HepG2 (cell line): Measurements from ENCODE around the gene CHTF8. TPM values are rescaled to one million over a fixed set of nuclear protein-coding genes. Genes with fewer than 3 reads are reported as not detected.

Experiments used
- CCDC6 ChIP-seq: sonication (generic); formaldehyde crosslinking; IDR thresholded peaks from 2 replicates; pipeline ENCODE4 v1.8.1; 2022; ENCODE audit warnings: mild to moderate bottlenecking, missing genetic modification reagents, moderate library complexity
- FOXJ3 ChIP-seq: sonication (generic); formaldehyde crosslinking; IDR thresholded peaks from 2 replicates; pipeline ENCODE4 v1.4.0; 2020; ENCODE audit warnings: missing genetic modification reagents, mild to moderate bottlenecking, borderline replicate concordance
- HNRNPK ChIP-seq: fragments of 200-400 bp; formaldehyde crosslinking; IDR thresholded peaks from 2 replicates; pipeline ENCODE4 v1.6.1; 2018; ENCODE audit warnings: low read length, low read depth, moderate library complexity, mild to moderate bottlenecking; ENCODE audit not compliant: poor library complexity, severe bottlenecking
- HOXA3 ChIP-seq: sonication (generic); formaldehyde crosslinking; IDR thresholded peaks from 2 replicates; pipeline ENCODE4 v1.5.0; 2020; ENCODE audit warnings: missing genetic modification reagents
- MYC ChIP-seq: sonication (generic); formaldehyde crosslinking; IDR thresholded peaks from 2 replicates; pipeline ENCODE4 v1.9.0; 2021; ENCODE audit warnings: missing genetic modification reagents, borderline replicate concordance
- NCOA5 ChIP-seq: sonication (generic); formaldehyde crosslinking; IDR thresholded peaks from 2 replicates; pipeline ENCODE4 v1.4.0; 2020; ENCODE audit warnings: missing genetic modification reagents
- POLR2AphosphoS2 ChIP-seq: IDR thresholded peaks from 2 replicates; pipeline ENCODE4 v1.6.1; 2011; ENCODE audit warnings: low read depth, low read length, improper control_type of control experiment
- RAD51 ChIP-seq: fragments of 450-650 bp; IDR thresholded peaks from 2 replicates; pipeline ENCODE4 v1.6.1; 2016; ENCODE audit warnings: borderline replicate concordance
- RERE ChIP-seq: IDR thresholded peaks from 2 replicates; pipeline ENCODE4 v1.6.1; 2016; ENCODE audit warnings: low read depth, missing genetic modification reagents, missing compliant biosample characterization
- TEAD3 ChIP-seq: optimal IDR thresholded peaks from 2 replicates; pipeline ENCODE3; 2016; ENCODE audit warnings: borderline replicate concordance
- U2AF2 ChIP-seq: fragments of 200-400 bp; formaldehyde crosslinking; IDR thresholded peaks from 2 replicates; pipeline ENCODE4 v1.6.1; 2017; ENCODE audit warnings: low read depth, mild to moderate bottlenecking, low read length
- ZMAT3 ChIP-seq: sonication (generic); formaldehyde crosslinking; conservative IDR thresholded peaks from 2 replicates; pipeline ENCODE4 v1.7.0; 2021; ENCODE audit warnings: missing genetic modification reagents
- ZNF275 ChIP-seq: sonication (generic); formaldehyde crosslinking; IDR thresholded peaks from 2 replicates; pipeline ENCODE4 v1.8.0; 2022; ENCODE audit warnings: missing genetic modification reagents, mild to moderate bottlenecking, inconsistent platforms, borderline replicate concordance
- ZNF281 ChIP-seq: sonication (generic); formaldehyde crosslinking; IDR thresholded peaks from 2 replicates; pipeline ENCODE4 v1.4.0; 2020; ENCODE audit warnings: missing genetic modification reagents, borderline replicate concordance
- ZNF839 ChIP-seq: sonication (generic); formaldehyde crosslinking; IDR thresholded peaks from 2 replicates; pipeline ENCODE4 v1.4.0; 2020; ENCODE audit warnings: missing genetic modification reagents, mild to moderate bottlenecking, borderline replicate concordance
- polyA plus RNA-seq, 8 experiments: library from polyadenylated mRNA; depleted of rRNA in 3 of 8; stranded (reverse) in 7 of 8; unstranded in 1 of 8; fragments of >200 nt; fragmentation: Illumina TruSeq in 4 of 8; extraction: Trizol in 4 of 8; gene quantifications; 2 replicates each; pipeline versions ENCODE4 v1.2.1 to v1.2.3, GENCODE V29; 2011 to 2016; ENCODE audit warnings: low read depth in 4 of 8, missing spikeins in 1 of 8, mixed read lengths in 1 of 8; ENCODE audit not compliant: insufficient read depth in 1 of 8
- total RNA-seq, 5 experiments: library from RNA; depleted of rRNA; stranded (reverse); fragments of >200 nt; fragmentation: Illumina TruSeq; extraction: Trizol; gene quantifications; 2 replicates each; pipeline ENCODE4 v1.2.3, GENCODE V29; 2016; ENCODE audit warnings: low read depth in 1 of 5
- TF ChIP-seq, protein P1 (sequence below): sonication (generic); formaldehyde crosslinking; IDR thresholded peaks from 2 replicates; pipeline ENCODE4 v1.4.0; 2020; ENCODE audit warnings: missing genetic modification reagents

Gene CHTF8
- total and polyA plus RNA-seq, 2 of the 13 experiments (the other 11 are each of a cell fraction or from before 2014, with no cell fraction given) = 37.2 to 67.5 TPM

DNA sequence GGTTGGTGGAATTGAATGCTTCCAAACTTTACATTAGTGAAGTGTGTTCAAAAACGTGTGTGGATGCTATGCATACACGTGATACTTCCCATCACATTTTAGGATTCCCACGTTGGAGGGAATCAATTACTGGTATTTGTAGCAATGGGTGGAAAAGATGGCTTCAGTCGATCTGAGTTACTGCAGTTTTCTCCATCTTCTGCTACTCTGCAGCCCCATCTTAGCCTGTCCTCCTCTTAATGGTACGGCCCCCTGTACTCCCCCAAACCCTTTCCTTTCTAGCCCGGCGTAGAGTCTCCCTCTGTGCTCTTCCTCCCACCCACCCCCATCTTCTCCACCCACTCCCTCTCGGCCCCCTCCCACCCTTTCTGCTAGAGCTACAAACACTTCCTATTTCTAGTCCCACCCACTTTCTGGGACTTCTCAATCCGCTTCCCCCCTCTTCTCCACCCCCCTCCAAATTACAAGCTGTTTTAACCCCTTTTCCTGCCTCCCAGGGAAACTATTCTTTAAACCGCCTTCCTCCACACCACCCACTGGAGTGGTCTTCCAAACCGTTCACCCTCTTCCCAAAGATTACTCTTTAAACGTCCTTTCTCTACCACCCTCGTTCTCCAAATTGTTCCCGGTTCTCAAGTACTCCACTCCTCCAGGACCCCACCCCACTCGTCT is 1.1 kb downstream of the CHTF8 start (continued):
- TF ChIP-seq TEAD3 (CRISPR knock-in tag) = no peak
- TF ChIP-seq, protein P1, sequence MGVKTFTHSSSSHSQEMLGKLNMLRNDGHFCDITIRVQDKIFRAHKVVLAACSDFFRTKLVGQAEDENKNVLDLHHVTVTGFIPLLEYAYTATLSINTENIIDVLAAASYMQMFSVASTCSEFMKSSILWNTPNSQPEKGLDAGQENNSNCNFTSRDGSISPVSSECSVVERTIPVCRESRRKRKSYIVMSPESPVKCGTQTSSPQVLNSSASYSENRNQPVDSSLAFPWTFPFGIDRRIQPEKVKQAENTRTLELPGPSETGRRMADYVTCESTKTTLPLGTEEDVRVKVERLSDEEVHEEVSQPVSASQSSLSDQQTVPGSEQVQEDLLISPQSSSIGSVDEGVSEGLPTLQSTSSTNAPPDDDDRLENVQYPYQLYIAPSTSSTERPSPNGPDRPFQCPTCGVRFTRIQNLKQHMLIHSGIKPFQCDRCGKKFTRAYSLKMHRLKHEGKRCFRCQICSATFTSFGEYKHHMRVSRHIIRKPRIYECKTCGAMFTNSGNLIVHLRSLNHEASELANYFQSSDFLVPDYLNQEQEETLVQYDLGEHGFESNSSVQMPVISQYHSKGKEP (CRISPR knock-in tag) = no peak
- 0 out of 2 replicates have a peak, but pooled peaks have one; percentile 65 for TF ChIP-seq ZNF275 (CRISPR knock-in tag)
- TF ChIP-seq FOXJ3 (CRISPR knock-in tag) = no peak
- TF ChIP-seq ZMAT3 (CRISPR knock-in tag) = peak; percentile 65; the same call in 1 of the 2 replicates
- TF ChIP-seq RAD51 = no peak
- no peak for TF ChIP-seq ZNF839
- TF ChIP-seq MYC = no peak
- no peak for TF ChIP-seq ZNF281 (CRISPR knock-in tag)
- 0 out of 2 replicates have a peak, but pooled peaks have one; percentile 13 for TF ChIP-seq HOXA3 (CRISPR knock-in tag)
- no peak for TF ChIP-seq NCOA5 (CRISPR knock-in tag)
- peak; percentile 12; the same call in 1 of the 2 replicates for TF ChIP-seq CCDC6 (CRISPR knock-in tag)
- TF ChIP-seq POLR2AphosphoS2 = no peak
- TF ChIP-seq RERE = no peak
- TF ChIP-seq HNRNPK = no peak
- TF ChIP-seq U2AF2 = no peak
